Measurements from ENCODE around the gene DRD2. TPM values are rescaled to one million over a fixed set of nuclear protein-coding genes. Genes with fewer than 3 reads are reported as not detected.

Gene DRD2
- total RNA-seq, 1 donor from 2014 or later: 2.9 TPM

- no peaks in the 10 kb centered on the region for H3K4me1 Mint-ChIP-seq
- no peak for DNase-seq (ENCODE audit: low read depth, low spot score)
- no peak overlapping the region for H3K4me3 Mint-ChIP-seq
- no peaks in the 10 kb centered on the region for H3K9me3 Mint-ChIP-seq
- H3K27ac Mint-ChIP-seq (ENCODE audit: unreplicated experiment): no peak overlapping the region
- peaks cover 14% of the 10 kb centered on the region for H3K27me3 Mint-ChIP-seq (ENCODE audit: low read depth)
- no peaks in the 10 kb centered on the region for H3K36me3 Mint-ChIP-seq (ENCODE audit: low read depth)
- TF ChIP-seq, protein P1, sequence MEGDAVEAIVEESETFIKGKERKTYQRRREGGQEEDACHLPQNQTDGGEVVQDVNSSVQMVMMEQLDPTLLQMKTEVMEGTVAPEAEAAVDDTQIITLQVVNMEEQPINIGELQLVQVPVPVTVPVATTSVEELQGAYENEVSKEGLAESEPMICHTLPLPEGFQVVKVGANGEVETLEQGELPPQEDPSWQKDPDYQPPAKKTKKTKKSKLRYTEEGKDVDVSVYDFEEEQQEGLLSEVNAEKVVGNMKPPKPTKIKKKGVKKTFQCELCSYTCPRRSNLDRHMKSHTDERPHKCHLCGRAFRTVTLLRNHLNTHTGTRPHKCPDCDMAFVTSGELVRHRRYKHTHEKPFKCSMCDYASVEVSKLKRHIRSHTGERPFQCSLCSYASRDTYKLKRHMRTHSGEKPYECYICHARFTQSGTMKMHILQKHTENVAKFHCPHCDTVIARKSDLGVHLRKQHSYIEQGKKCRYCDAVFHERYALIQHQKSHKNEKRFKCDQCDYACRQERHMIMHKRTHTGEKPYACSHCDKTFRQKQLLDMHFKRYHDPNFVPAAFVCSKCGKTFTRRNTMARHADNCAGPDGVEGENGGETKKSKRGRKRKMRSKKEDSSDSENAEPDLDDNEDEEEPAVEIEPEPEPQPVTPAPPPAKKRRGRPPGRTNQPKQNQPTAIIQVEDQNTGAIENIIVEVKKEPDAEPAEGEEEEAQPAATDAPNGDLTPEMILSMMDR (conservative IDR thresholded peaks at IDR 0.05): no peak
Measured at GRCh38 chr11:113385749-113386148, 89.4 kb downstream of the DRD2 start.

DNA sequence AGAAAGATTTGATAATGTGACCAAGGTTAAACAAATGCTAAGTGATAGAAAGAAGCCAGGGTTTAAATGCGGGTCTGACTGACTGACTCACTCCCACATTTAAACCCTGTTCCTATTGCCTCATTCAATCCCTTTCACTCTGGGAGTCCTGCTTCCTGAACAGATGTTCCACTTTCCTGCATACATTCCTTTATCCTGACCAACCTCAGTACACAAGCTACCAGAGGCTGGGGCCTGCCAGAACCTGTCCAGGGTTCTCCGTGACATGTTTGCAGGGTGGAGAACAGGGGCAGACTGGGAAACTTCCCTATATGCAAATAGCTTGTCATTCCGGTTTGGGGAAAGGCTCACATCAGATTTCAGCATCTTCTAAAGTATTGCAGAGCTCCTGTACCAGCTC is 90.6 kb downstream of the DRD2 start:
- Mint-ChIP-seq H3K36me3 (ENCODE audit: low read depth) (no peaks in the 10 kb centered on the region), H3K4me3 (no peak overlapping the region), H3K4me1 (no peaks in the 10 kb centered on the region), H3K27ac (ENCODE audit: unreplicated experiment) (no peak overlapping the region), H3K27me3 (ENCODE audit: low read depth) (peaks cover 20% of the 10 kb centered on the region), H3K9me3 (peaks cover 5% of the 10 kb centered on the region)
- TF ChIP-seq, protein P1 (conservative IDR thresholded peaks at IDR 0.05): no peak
- no peak for DNase-seq (ENCODE audit: low read depth, low spot score)

DNA sequence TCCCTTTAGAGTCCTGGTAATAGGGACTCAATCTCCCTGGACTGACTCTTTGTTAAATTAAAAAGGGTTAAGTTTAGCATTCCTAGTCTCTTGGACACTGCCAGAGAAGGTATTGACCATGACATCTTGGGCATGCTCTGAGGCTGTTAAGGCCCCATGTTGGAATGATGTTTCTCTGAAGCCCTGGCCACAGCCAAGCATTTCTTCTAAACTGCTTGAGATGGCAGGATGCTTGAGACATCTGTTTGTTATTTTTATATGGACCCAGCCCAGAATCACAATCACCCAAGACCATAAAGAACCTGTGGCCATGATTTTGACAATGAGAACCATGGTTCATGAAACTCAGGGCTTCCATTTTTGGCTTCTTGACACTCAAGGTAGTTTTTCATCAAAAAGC is 93.1 kb downstream of the DRD2 start:
- TF ChIP-seq, protein P1 (conservative IDR thresholded peaks at IDR 0.05): no peak
- H3K4me3 Mint-ChIP-seq: no peak overlapping the region
- H3K27ac Mint-ChIP-seq (ENCODE audit: unreplicated experiment): no peak overlapping the region
- H3K27me3 Mint-ChIP-seq (ENCODE audit: low read depth): peaks cover 22% of the 10 kb centered on the region
- no peaks in the 10 kb centered on the region for H3K36me3 Mint-ChIP-seq (ENCODE audit: low read depth)
- peaks cover 5% of the 10 kb centered on the region for H3K4me1 Mint-ChIP-seq
- H3K9me3 Mint-ChIP-seq: peaks cover 5% of the 10 kb centered on the region
- no peak for DNase-seq (ENCODE audit: low read depth, low spot score)

DNA sequence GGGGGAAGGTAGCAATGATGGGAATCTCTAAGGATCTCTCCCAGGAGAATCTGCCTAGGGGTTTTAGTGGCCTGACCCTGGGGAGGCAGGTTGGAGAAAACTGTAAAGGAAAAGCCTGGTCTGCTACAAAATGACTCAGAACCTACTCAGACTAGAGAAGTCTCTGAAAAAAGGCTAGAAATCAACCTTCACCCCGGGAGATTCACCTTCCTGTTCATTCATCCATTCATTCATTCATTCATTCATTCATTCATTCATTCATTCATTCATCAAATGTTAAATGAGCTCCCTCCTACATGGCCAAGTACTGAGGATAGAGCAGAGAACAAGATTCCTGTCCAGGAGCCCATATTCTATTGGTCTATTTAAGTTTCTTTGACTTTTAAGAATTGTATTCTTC is 96.5 kb downstream of the DRD2 start:
- no peak overlapping the region for H3K27ac Mint-ChIP-seq (ENCODE audit: unreplicated experiment)
- DNase-seq (ENCODE audit: low read depth, low spot score): no peak
- peaks cover 5% of the 10 kb centered on the region for H3K9me3 Mint-ChIP-seq
- peaks cover 5% of the 10 kb centered on the region for H3K4me1 Mint-ChIP-seq
- H3K36me3 Mint-ChIP-seq (ENCODE audit: low read depth): no peaks in the 10 kb centered on the region
- TF ChIP-seq, protein P1 (conservative IDR thresholded peaks at IDR 0.05): no peak
- H3K4me3 Mint-ChIP-seq: no peak overlapping the region
- peaks cover 17% of the 10 kb centered on the region for H3K27me3 Mint-ChIP-seq (ENCODE audit: low read depth)

- no peak overlapping the region for H3K4me3 Mint-ChIP-seq
- DNase-seq (ENCODE audit: low read depth, low spot score): no peak
- peaks cover 5% of the 10 kb centered on the region for H3K9me3 Mint-ChIP-seq
- H3K27me3 Mint-ChIP-seq (ENCODE audit: low read depth): peaks cover 17% of the 10 kb centered on the region
- no peaks in the 10 kb centered on the region for H3K36me3 Mint-ChIP-seq (ENCODE audit: low read depth)
- TF ChIP-seq, protein P1 (conservative IDR thresholded peaks at IDR 0.05): no peak
- peaks cover 5% of the 10 kb centered on the region for H3K4me1 Mint-ChIP-seq
- no peak overlapping the region for H3K27ac Mint-ChIP-seq (ENCODE audit: unreplicated experiment)
Measured at GRCh38 chr11:113377681-113378412, 97.4 kb downstream of the DRD2 start.

Measured in neural crest cell (in vitro differentiated cells).